HCT116 (cell line): ENCODE data around the gene LIPT2. TPM values are rescaled to one million over a fixed set of nuclear protein-coding genes. Genes with fewer than 3 reads are reported as not detected.

Experiments
- ATAC-seq: fragments of 200-7000 bp; cut with Tn5 transposase; 2 replicates; pipeline ENCODE4 v1.9.1; 2020; ENCODE audit warnings: mild to moderate bottlenecking, moderate library complexity
- BruUV-seq: library from RNA; stranded (reverse); fragments of 400-500 nt; replicated peaks from 2 replicates; lab custom pipeline; 2021; lab: Mats Ljungman, UMichigan
- CTCF ChIA-PET: fragments of 300-600 bp; sonication (Branson Sonifier 250); formaldehyde crosslinking; loops from one replicate; lab custom pipeline; 2021; ENCODE audit warnings: antibody characterized with exemption; lab: Charles Lee
- POLR2A ChIA-PET: fragments of 300-600, 350-600 bp; sonication (Branson Sonifier 250); formaldehyde crosslinking; loops from one replicate; lab custom pipeline; 2021; ENCODE audit warnings: antibody characterized with exemption; lab: Charles Lee
- RAD21 ChIA-PET, 2 experiments: fragments of 300-600 bp; sonication (Branson Sonifier 250); formaldehyde crosslinking; loops; one replicate each; lab custom pipeline; 2023; ENCODE audit warnings: low total read pairs in 2 of 2; ENCODE audit not compliant: uncharacterized antibody in 2 of 2, unreplicated experiment in 2 of 2, low non-redundant PET in 1 of 2; lab: Charles Lee
- DNase-seq: peaks from one replicate; pipeline ENCODE4 v3.0.0-alpha.2; 2010; ENCODE audit warnings: low read depth, low spot score
- H2AFZ ChIP-seq: fragments of 200-600 bp; shearing (Covaris generic), sonication (generic); 2 replicates; pipeline ENCODE4 v1.6.1; 2017; ENCODE audit warnings: low read depth, mixed run types, mixed read lengths, antibody characterized with exemption, low read length; ENCODE audit not compliant: poor library complexity, severe bottlenecking
- H3K27ac ChIP-seq: 2 replicates; pipeline ENCODE4 v1.5.1; 2012; ENCODE audit warnings: low read depth, low read length
- H3K27me3 ChIP-seq: fragments of 200-600 bp; sonication (generic); 2 replicates; pipeline ENCODE4 v1.6.1; 2016; ENCODE audit warnings: mixed run types, low read length, mixed read lengths; ENCODE audit not compliant: insufficient read depth
- H3K36me3 ChIP-seq, 2 experiments: fragments of 200-500 bp in 1 of 2; fragments of 200-600 bp in 1 of 2; sonication (Bioruptor generic) in 1 of 2; sonication (generic) in 1 of 2; 2 replicates each; pipeline versions ENCODE4 v1.5.1 to v1.6.1; 2014 to 2016; ENCODE audit warnings: low read length in 2 of 2, inconsistent platforms in 1 of 2, mixed read lengths in 1 of 2, mixed run types in 1 of 2; ENCODE audit not compliant: insufficient read depth in 2 of 2, control insufficient read depth in 1 of 2
- H3K4me1 ChIP-seq, 2 experiments: fragments of 200-600 bp in 1 of 2; sonication (generic) in 1 of 2; 2 replicates each; pipeline versions ENCODE4 v1.5.1 to v1.6.1; 2012 to 2017; ENCODE audit warnings: low read length in 2 of 2, inconsistent platforms in 1 of 2, mild to moderate bottlenecking in 1 of 2, mixed read lengths in 1 of 2, mixed run types in 1 of 2, moderate library complexity in 1 of 2; ENCODE audit not compliant: insufficient read depth in 2 of 2, control insufficient read depth in 1 of 2
- H3K4me2 ChIP-seq: fragments of 200-600 bp; sonication (generic); 2 replicates; pipeline ENCODE4 v1.6.1; 2017; ENCODE audit warnings: mixed run types, low read length, mixed read lengths
- H3K4me3 ChIP-seq, 2 experiments: fragments of 200-600 bp in 1 of 2; sonication (generic) in 1 of 2; replicated peaks in 1 of 2; 2 replicates each; pipeline ENCODE4 v1.5.1; 2011 to 2016; ENCODE audit warnings: low read length in 2 of 2, control low read depth in 1 of 2, low read depth in 1 of 2, mild to moderate bottlenecking in 1 of 2, mixed read lengths in 1 of 2, mixed run types in 1 of 2
- H3K79me2 ChIP-seq: fragments of 200-600 bp; sonication (generic); 2 replicates; pipeline ENCODE4 v1.6.1; 2017; ENCODE audit warnings: mild to moderate bottlenecking, mixed run types, low read length, moderate library complexity, mixed read lengths; ENCODE audit not compliant: insufficient read depth
- H3K9ac ChIP-seq: fragments of 200-600 bp; sonication (generic); 2 replicates; pipeline ENCODE4 v1.6.1; 2016; ENCODE audit warnings: low read length, mixed read lengths
- H3K9me2 ChIP-seq: fragments of 200-600 bp; sonication (generic), shearing (Covaris generic); 2 replicates; pipeline ENCODE4 v1.6.1; 2017; ENCODE audit warnings: mixed run types, mild to moderate bottlenecking, moderate library complexity; ENCODE audit not compliant: insufficient read depth
- H3K9me3 ChIP-seq, 2 experiments: fragments of 200-500 bp in 1 of 2; fragments of 200-600 bp in 1 of 2; sonication (Bioruptor generic) in 1 of 2; sonication (generic) in 1 of 2; 2 replicates each; pipeline ENCODE4 v1.6.1; 2014 to 2017; ENCODE audit warnings: low read length in 2 of 2, mixed read lengths in 2 of 2, inconsistent platforms in 1 of 2, low read depth in 1 of 2, mild to moderate bottlenecking in 1 of 2, mixed run types in 1 of 2, moderate library complexity in 1 of 2; ENCODE audit not compliant: control insufficient read depth in 1 of 2, insufficient read depth in 1 of 2
- H4K20me1 ChIP-seq: fragments of 200-600 bp; sonication (generic), shearing (Covaris generic); 2 replicates; pipeline ENCODE4 v1.6.1; 2017; ENCODE audit warnings: mixed run types, mild to moderate bottlenecking, moderate library complexity; ENCODE audit not compliant: insufficient read depth
- ATF3 ChIP-seq: IDR thresholded peaks from 2 replicates; pipeline ENCODE4 v1.6.1; 2012
- CEBPB ChIP-seq: IDR thresholded peaks from 2 replicates; pipeline ENCODE4 v1.6.1; 2012; ENCODE audit warnings: low read depth
- CTCF ChIP-seq, 3 experiments: fragments of 200-600 bp in 1 of 3; sonication (generic) in 1 of 3; IDR thresholded peaks in 2 of 3; conservative IDR thresholded peaks in 1 of 3; 2 replicates each; pipeline ENCODE4 v1.5.1; 2012 to 2017; ENCODE audit warnings: low read depth in 2 of 3, low read length in 2 of 3, antibody characterized with exemption in 1 of 3, borderline replicate concordance in 1 of 3, control low read depth in 1 of 3, mild to moderate bottlenecking in 1 of 3, mixed read lengths in 1 of 3, mixed run types in 1 of 3, moderate library complexity in 1 of 3; ENCODE audit not compliant: insufficient read depth in 1 of 3
- ELF1 ChIP-seq: IDR thresholded peaks from 2 replicates; pipeline ENCODE4 v1.6.1; 2012; ENCODE audit warnings: low read depth, borderline replicate concordance
- EZH2 ChIP-seq: fragments of 200-600 bp; sonication (generic); IDR thresholded peaks from 2 replicates; pipeline ENCODE4 v1.6.1; 2017; ENCODE audit warnings: antibody characterized with exemption, mixed run types
- FOSL1 ChIP-seq: IDR thresholded peaks from 2 replicates; pipeline ENCODE4 v1.6.1; 2012; ENCODE audit warnings: low read depth
- JUND ChIP-seq: IDR thresholded peaks from 2 replicates; pipeline ENCODE4 v1.6.1; 2012
- POLR2A ChIP-seq: IDR thresholded peaks from 2 replicates; pipeline ENCODE4 v1.7.0; 2011; ENCODE audit warnings: borderline replicate concordance; ENCODE audit not compliant: insufficient read depth, insufficient read length; ENCODE audit errors: extremely low read depth
- RAD21 ChIP-seq: IDR thresholded peaks from 2 replicates; pipeline ENCODE4 v1.6.1; 2012; ENCODE audit warnings: low read depth, mild to moderate bottlenecking
- REST ChIP-seq: IDR thresholded peaks from 2 replicates; pipeline ENCODE4 v1.6.1; 2012; ENCODE audit warnings: low read depth
- SIN3A ChIP-seq: IDR thresholded peaks from 2 replicates; pipeline ENCODE4 v1.6.1; 2012; ENCODE audit warnings: low read depth
- SP1 ChIP-seq: IDR thresholded peaks from 2 replicates; pipeline ENCODE4 v1.6.1; 2012; ENCODE audit warnings: low read depth
- TCF7L2 ChIP-seq: IDR thresholded peaks from 2 replicates; pipeline ENCODE4 v1.7.0; 2011; ENCODE audit warnings: borderline replicate concordance, inconsistent platforms; ENCODE audit not compliant: insufficient read depth, insufficient read length; ENCODE audit errors: extremely low read depth
- YY1 ChIP-seq: IDR thresholded peaks from 2 replicates; pipeline ENCODE4 v1.6.1; 2011; ENCODE audit warnings: low read length, low read depth, moderate library complexity, mild to moderate bottlenecking; ENCODE audit not compliant: insufficient replicate concordance; ENCODE audit errors: extremely low read depth
- ZBTB33 ChIP-seq: IDR thresholded peaks from 2 replicates; pipeline ENCODE4 v1.6.1; 2011; ENCODE audit warnings: mild to moderate bottlenecking, low read length, moderate library complexity; ENCODE audit not compliant: insufficient replicate concordance; ENCODE audit errors: extremely low read depth
- ZNF274 ChIP-seq: fragments of 200-500 bp; sonication (Bioruptor generic); IDR thresholded peaks from 2 replicates; pipeline ENCODE4 v1.6.1; 2014; ENCODE audit warnings: mild to moderate bottlenecking, low read depth, low read length, inconsistent platforms
- intact Hi-C: fragments of 100-400 bp; cut with micrococcal nuclease; formaldehyde crosslinking; loops from 2 replicates; pipeline ENCODE4 v1.10.0; 2022
- total RNA-seq: library from RNA; stranded (reverse); gene quantifications from one replicate; pipeline ENCODE4 v1.2.1, GENCODE V29; 2021; ENCODE audit not compliant: unreplicated experiment

Gene LIPT2
- total RNA-seq, 1 experiment from 2014 or later, result 3.4 TPM

GRCh38 chr11:74466916-74467885 is 26.3 kb downstream of the LIPT2 start, which contains the start of gene KCNE3:
Gene KCNE3 (minus strand): TSS chr11:74467549. CDS start chr11:74457563, 9,986 bp downstream.
- intact Hi-C loops, result no loop called here
- no peaks in the 10 kb centered on the region for H3K9me3 ChIP-seq
- no TSS peak for BruUV-seq
- H3K9ac ChIP-seq, result no peak within 1 kb of the TSS
- ATAC-seq, result no peak
- no peak within 1 kb of the TSS for H3K4me3 ChIP-seq
- DNase-seq, result no peak
- ChIA-PET POLR2A (no interaction called here), RAD21 (no interaction called here), CTCF (no interaction called here)
- H2AFZ ChIP-seq, result no peak within 1 kb of the TSS
- no peak within 1 kb of the TSS for H3K4me2 ChIP-seq
- H3K36me3 ChIP-seq, result no peaks in the 10 kb centered on the region
- no peaks in the 10 kb centered on the region for H3K9me2 ChIP-seq
- H3K79me2 ChIP-seq, result no peaks in the 10 kb centered on the region
- no peak within 1 kb of the TSS for H3K27ac ChIP-seq
- no peaks in the 10 kb centered on the region; the same call in 1 of the 2 replicates for H3K27me3 ChIP-seq
- H3K4me1 ChIP-seq, result peaks cover 2 to 7% of the 10 kb centered on the region in 2 experiments; a peak in 1 of 4 replicates
- TF ChIP-seq ATF3 (no peak), RAD21 (no peak), YY1 (no peak), TCF7L2 (no peak), REST (no peak), FOSL1 (no peak), CTCF (IDR thresholded peaks at IDR 0.05 in 2 of 3, conservative IDR thresholded peaks at IDR 0.05 in 1 of 3; ENCODE audit: borderline replicate concordance in 1 of 3, insufficient read depth in 1 of 3, low read depth in 2 of 3, low read length in 2 of 3) (no peak), SP1 (no peak), EZH2 (no peak), ZNF274 (no peak), CEBPB (no peak), JUND (no peak), POLR2A (no peak), SIN3A (no peak), ZBTB33 (no peak), ELF1 (no peak)
- no peaks in the 10 kb centered on the region for H4K20me1 ChIP-seq
